ENCODE measurements around the gene PDIA2.

The PDIA2 gene

GRCh38 chr16:307691-308312 is 24.8 kb downstream of the PDIA2 start:
- Histone ChIP-seq H3K36me3 (replicated peaks; ENCODE audit: low read depth, low read length) (peaks cover 8% of the 10 kb centered on the region), H3K4me2 (ENCODE audit: low read length) (no peak overlapping the region), H3K79me2 (ENCODE audit: low read length) (no peaks in the 10 kb centered on the region), H3K27ac (ENCODE audit: low read length) (no peak overlapping the region), H3K9me3 (ENCODE audit: insufficient read depth, low read length) (no peaks in the 10 kb centered on the region), H2AFZ (ENCODE audit: low read depth, low read length) (no peak overlapping the region), H3K27me3 (ENCODE audit: low read depth, low read length) (no peaks in the 10 kb centered on the region), H3K9ac (ENCODE audit: low read length) (no peak overlapping the region), H3K4me3 (ENCODE audit: low read length) (no peak overlapping the region), H3K4me1 (ENCODE audit: low read length) (no peaks in the 10 kb centered on the region), H4K20me1 (ENCODE audit: insufficient read depth, low read length) (0 out of 2 replicates have a peak, but pooled peaks cover 3% of the 10 kb centered on the region)
- TF ChIP-seq EZH2phosphoT487 (IDR thresholded peaks at IDR 0.05; ENCODE audit: low read depth) (no peak), CTCF (IDR thresholded peaks at IDR 0.05; ENCODE audit: low read depth, low read length) (no peak)

- Histone ChIP-seq H3K27me3 (ENCODE audit: low read depth, low read length) (no peaks in the 10 kb centered on the region), H4K20me1 (ENCODE audit: insufficient read depth, low read length) (peaks cover 4% of the 10 kb centered on the region; the same call in 1 of the 2 replicates), H3K9me3 (ENCODE audit: insufficient read depth, low read length) (no peaks in the 10 kb centered on the region), H3K36me3 (replicated peaks; ENCODE audit: low read depth, low read length) (peaks cover 8% of the 10 kb centered on the region), H3K79me2 (ENCODE audit: low read length) (no peaks in the 10 kb centered on the region), H2AFZ (ENCODE audit: low read depth, low read length) (no peak overlapping the region), H3K9ac (ENCODE audit: low read length) (no peak overlapping the region), H3K4me3 (ENCODE audit: low read length) (no peak overlapping the region), H3K27ac (ENCODE audit: low read length) (no peak overlapping the region), H3K4me2 (ENCODE audit: low read length) (no peak overlapping the region), H3K4me1 (ENCODE audit: low read length) (no peaks in the 10 kb centered on the region)
- TF ChIP-seq CTCF (IDR thresholded peaks at IDR 0.05; ENCODE audit: low read depth, low read length) (no peak; the same call in 1 of the 2 replicates), EZH2phosphoT487 (IDR thresholded peaks at IDR 0.05; ENCODE audit: low read depth) (no peak)
Measured at GRCh38 chr16:309476-309875, 26.5 kb downstream of the PDIA2 start.

- Histone ChIP-seq H3K79me2 (ENCODE audit: low read length) (peaks cover 6% of the 10 kb centered on the region; the same call in 1 of the 2 replicates), H3K4me2 (ENCODE audit: low read length) (no peak overlapping the region), H3K4me1 (ENCODE audit: low read length) (no peaks in the 10 kb centered on the region), H4K20me1 (ENCODE audit: insufficient read depth, low read length) (peaks cover 13% of the 10 kb centered on the region), H3K27ac (ENCODE audit: low read length) (no peak overlapping the region), H3K9me3 (ENCODE audit: insufficient read depth, low read length) (no peaks in the 10 kb centered on the region), H3K36me3 (replicated peaks; ENCODE audit: low read depth, low read length) (peaks cover 3% of the 10 kb centered on the region), H3K4me3 (ENCODE audit: low read length) (no peak overlapping the region), H3K27me3 (ENCODE audit: low read depth, low read length) (no peaks in the 10 kb centered on the region), H3K9ac (ENCODE audit: low read length) (no peak overlapping the region), H2AFZ (ENCODE audit: low read depth, low read length) (no peak overlapping the region)
- TF ChIP-seq CTCF (IDR thresholded peaks at IDR 0.05; ENCODE audit: low read depth, low read length) (no peak), EZH2phosphoT487 (IDR thresholded peaks at IDR 0.05; ENCODE audit: low read depth) (no peak)
Measured at GRCh38 chr16:311725-312124, 28.8 kb downstream of the PDIA2 start.

- Histone ChIP-seq H2AFZ (ENCODE audit: low read depth, low read length) (no peak overlapping the region), H3K79me2 (ENCODE audit: low read length) (peaks cover 19% of the 10 kb centered on the region; the same call in 1 of the 2 replicates)
Measured at GRCh38 chr16:314351-314750, 31.4 kb downstream of the PDIA2 start.

More at GRCh38 chr16:314351-314750, 31.4 kb downstream of the PDIA2 start:
- Histone ChIP-seq H3K27me3 (ENCODE audit: low read depth, low read length) (no peaks in the 10 kb centered on the region), H3K36me3 (replicated peaks; ENCODE audit: low read depth, low read length) (peaks cover 3% of the 10 kb centered on the region), H3K4me1 (ENCODE audit: low read length) (no peaks in the 10 kb centered on the region), H4K20me1 (ENCODE audit: insufficient read depth, low read length) (peaks cover 38% of the 10 kb centered on the region), H3K4me3 (ENCODE audit: low read length) (no peak overlapping the region), H3K27ac (ENCODE audit: low read length) (no peak overlapping the region), H3K4me2 (ENCODE audit: low read length) (no peak overlapping the region), H3K9ac (ENCODE audit: low read length) (no peak overlapping the region), H3K9me3 (ENCODE audit: insufficient read depth, low read length) (no peaks in the 10 kb centered on the region)
- no peak for TF ChIP-seq EZH2phosphoT487 (IDR thresholded peaks at IDR 0.05; ENCODE audit: low read depth)
- no peak for TF ChIP-seq CTCF (IDR thresholded peaks at IDR 0.05; ENCODE audit: low read depth, low read length)
